Vagina (tissue), 2 donors: ENCODE measurements around the gene GPD2. TPM values are rescaled to one million over a fixed set of nuclear protein-coding genes. Genes with fewer than 3 reads are reported as not detected.

Experiments
- DNase-seq, 2 donors: peaks; one replicate each; pipeline ENCODE4 v3.0.0-alpha.2; 2017; ENCODE audit errors: extremely low spot score in 2 of 2
- H3K27ac ChIP-seq: fragments of 200-600 bp; sonication (generic); one replicate; pipeline ENCODE4 v1.5.1; 2019
- H3K27me3 ChIP-seq: fragments of 200-600 bp; sonication (generic); one replicate; pipeline ENCODE4 v1.5.1; 2019
- H3K36me3 ChIP-seq, 2 donors: fragments of 200-600 bp; sonication (generic); one replicate each; pipeline ENCODE4 v1.5.1; 2017 to 2019
- H3K4me1 ChIP-seq: fragments of 200-600 bp; sonication (generic); one replicate; pipeline ENCODE4 v1.5.1; 2019
- H3K4me3 ChIP-seq, 2 donors: fragments of 200-600 bp; sonication (generic); 1 replicate in 1 of 2; 2 replicates in 1 of 2; pipeline ENCODE4 v1.5.1; 2016 to 2019
- H3K9me3 ChIP-seq: fragments of 200-600 bp; sonication (generic); one replicate; pipeline ENCODE4 v1.5.1; 2019
- POLR2A ChIP-seq, 2 donors: fragments of 450-650 bp; IDR thresholded peaks; one replicate each; pipeline ENCODE4 v1.6.1; 2017; ENCODE audit warnings: antibody characterized with exemption in 2 of 2, mild to moderate bottlenecking in 2 of 2, moderate library complexity in 2 of 2
- POLR2AphosphoS5 ChIP-seq, 2 donors: sonication (generic); formaldehyde crosslinking; IDR thresholded peaks; one replicate each; pipeline ENCODE4 v1.9.0; 2017; ENCODE audit warnings: antibody characterized with exemption in 2 of 2, mild to moderate bottlenecking in 2 of 2, low read depth in 1 of 2; ENCODE audit not compliant: insufficient read depth in 1 of 2
- intact Hi-C: fragments of 100-400 bp; cut with DNase I; formaldehyde crosslinking; loops from one replicate; pipeline ENCODE4 v1.15.1; 2023
- total RNA-seq: library from RNA; depleted of rRNA; stranded (reverse); fragments of >200 nt; gene quantifications from one replicate; pipeline ENCODE4 v1.2.3, GENCODE V29; 2016
- TF ChIP-seq, protein P1 (sequence below), 3 experiments: fragments of 450-650 bp in 2 of 3; fragments of 200-600 bp in 1 of 3; sonication (generic) in 1 of 3; IDR thresholded peaks; one replicate each; pipeline ENCODE4 v1.5.1; 2017 to 2019; ENCODE audit warnings: antibody characterized with exemption in 3 of 3, mild to moderate bottlenecking in 2 of 3, moderate library complexity in 2 of 3

Gene GPD2
- total RNA-seq, 1 donor from 2014 or later, result 30.4 TPM

- Histone ChIP-seq H3K4me1 (peaks cover 26% of the 10 kb centered on the region), H3K27me3 (no peaks in the 10 kb centered on the region), H3K36me3 (no peaks in the 10 kb centered on the region), H3K27ac (no peak overlapping the region), H3K4me3 (no peak overlapping the region), H3K9me3 (no peaks in the 10 kb centered on the region)
- no peak for DNase-seq
- intact Hi-C loops, result no loop called here
- TF ChIP-seq POLR2AphosphoS5 (IDR thresholded peaks at IDR 0.05; ENCODE audit: insufficient read depth in 1 of 2, low read depth in 1 of 2) (no peak), POLR2A (IDR thresholded peaks at IDR 0.05) (no peak)
- TF ChIP-seq, protein P1, sequence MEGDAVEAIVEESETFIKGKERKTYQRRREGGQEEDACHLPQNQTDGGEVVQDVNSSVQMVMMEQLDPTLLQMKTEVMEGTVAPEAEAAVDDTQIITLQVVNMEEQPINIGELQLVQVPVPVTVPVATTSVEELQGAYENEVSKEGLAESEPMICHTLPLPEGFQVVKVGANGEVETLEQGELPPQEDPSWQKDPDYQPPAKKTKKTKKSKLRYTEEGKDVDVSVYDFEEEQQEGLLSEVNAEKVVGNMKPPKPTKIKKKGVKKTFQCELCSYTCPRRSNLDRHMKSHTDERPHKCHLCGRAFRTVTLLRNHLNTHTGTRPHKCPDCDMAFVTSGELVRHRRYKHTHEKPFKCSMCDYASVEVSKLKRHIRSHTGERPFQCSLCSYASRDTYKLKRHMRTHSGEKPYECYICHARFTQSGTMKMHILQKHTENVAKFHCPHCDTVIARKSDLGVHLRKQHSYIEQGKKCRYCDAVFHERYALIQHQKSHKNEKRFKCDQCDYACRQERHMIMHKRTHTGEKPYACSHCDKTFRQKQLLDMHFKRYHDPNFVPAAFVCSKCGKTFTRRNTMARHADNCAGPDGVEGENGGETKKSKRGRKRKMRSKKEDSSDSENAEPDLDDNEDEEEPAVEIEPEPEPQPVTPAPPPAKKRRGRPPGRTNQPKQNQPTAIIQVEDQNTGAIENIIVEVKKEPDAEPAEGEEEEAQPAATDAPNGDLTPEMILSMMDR (IDR thresholded peaks at IDR 0.05), result no peak
Observed at GRCh38 chr2:156457523-156458517, 21.6 kb downstream of the GPD2 start.

- intact Hi-C loops, result no loop called here
- no peaks in the 10 kb centered on the region for H3K27me3 ChIP-seq
- TF ChIP-seq, protein P1 (IDR thresholded peaks at IDR 0.05), result no peak
- no peak for TF ChIP-seq POLR2AphosphoS5 (IDR thresholded peaks at IDR 0.05; ENCODE audit: insufficient read depth in 1 of 2, low read depth in 1 of 2)
- no peak for TF ChIP-seq POLR2A (IDR thresholded peaks at IDR 0.05)
- H3K4me3 ChIP-seq, result no peak overlapping the region
- no peaks in the 10 kb centered on the region for H3K36me3 ChIP-seq
- no peak overlapping the region for H3K27ac ChIP-seq
- DNase-seq, result no peak
- peaks cover 26% of the 10 kb centered on the region for H3K4me1 ChIP-seq
- no peaks in the 10 kb centered on the region for H3K9me3 ChIP-seq
Observed at GRCh38 chr2:156459720-156460119, 23.5 kb downstream of the GPD2 start.

DNA sequence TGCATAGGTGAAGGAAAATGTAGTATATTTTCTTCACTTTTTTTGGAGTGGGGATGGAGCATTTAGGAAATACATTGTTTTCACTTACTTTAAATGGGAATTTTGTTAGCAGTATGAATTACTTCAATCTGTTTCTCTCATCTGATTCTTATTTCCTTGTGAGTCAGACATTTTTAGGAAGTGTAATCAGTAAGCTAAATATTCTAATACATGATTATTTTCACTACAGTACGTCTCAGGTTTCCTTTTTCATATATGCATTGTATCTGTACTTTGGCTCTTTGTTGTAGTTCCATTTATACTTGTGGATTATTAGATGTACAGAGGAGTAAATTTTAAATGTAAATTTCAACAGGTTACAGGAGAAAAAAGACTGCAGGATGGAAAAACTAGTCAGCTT, 27.9 kb downstream of the GPD2 start:
- TF ChIP-seq POLR2A (IDR thresholded peaks at IDR 0.05) (no peak), POLR2AphosphoS5 (IDR thresholded peaks at IDR 0.05; ENCODE audit: insufficient read depth in 1 of 2, low read depth in 1 of 2) (no peak)
- TF ChIP-seq, protein P1 (IDR thresholded peaks at IDR 0.05), result no peak
- Histone ChIP-seq H3K9me3 (no peaks in the 10 kb centered on the region), H3K27me3 (no peaks in the 10 kb centered on the region), H3K27ac (no peak overlapping the region), H3K36me3 (no peaks in the 10 kb centered on the region), H3K4me3 (no peak overlapping the region), H3K4me1 (peaks cover 36% of the 10 kb centered on the region)
- no peak for DNase-seq
- intact Hi-C loops, result no loop called here

GRCh38 chr2:156465573-156465972, 29.4 kb downstream of the GPD2 start:
- H3K27me3 ChIP-seq, result no peaks in the 10 kb centered on the region
- peaks cover 29% of the 10 kb centered on the region for H3K4me1 ChIP-seq
- no peak overlapping the region for H3K4me3 ChIP-seq
- H3K27ac ChIP-seq, result no peak overlapping the region
- TF ChIP-seq, protein P1 (IDR thresholded peaks at IDR 0.05), result no peak
- TF ChIP-seq POLR2A (IDR thresholded peaks at IDR 0.05) (no peak), POLR2AphosphoS5 (IDR thresholded peaks at IDR 0.05; ENCODE audit: insufficient read depth in 1 of 2, low read depth in 1 of 2) (no peak)
- no peaks in the 10 kb centered on the region for H3K36me3 ChIP-seq
- DNase-seq, result no peak
- intact Hi-C loops, result no loop called here
- no peaks in the 10 kb centered on the region for H3K9me3 ChIP-seq
